Fibroblast of lung (primary cell): ENCODE data around the gene CIDEB. TPM values are rescaled to one million over a fixed set of nuclear protein-coding genes. Genes with fewer than 3 reads are reported as not detected.

Source experiments
- DNase-seq, 2 donors: peaks; one replicate each; pipeline versions ENCODE4 v3.0.0 to v3.0.0-alpha.2; 2010; ENCODE audit warnings: low read depth in 2 of 2
- H2AFZ ChIP-seq: 2 replicates; pipeline ENCODE4 v1.5.1; 2012; ENCODE audit warnings: low read length, control low read depth, inconsistent platforms
- H3K27ac ChIP-seq: 2 replicates; pipeline ENCODE4 v1.5.1; 2011; ENCODE audit warnings: low read length, control low read depth; ENCODE audit not compliant: insufficient read depth
- H3K27me3 ChIP-seq: 2 replicates; pipeline ENCODE4 v1.5.1; 2011; ENCODE audit warnings: mild to moderate bottlenecking, low read length; ENCODE audit not compliant: control insufficient read depth, insufficient read depth
- H3K36me3 ChIP-seq: 2 replicates; pipeline ENCODE4 v1.5.1; 2011; ENCODE audit warnings: low read length; ENCODE audit not compliant: control insufficient read depth, insufficient read depth
- H3K4me1 ChIP-seq: 2 replicates; pipeline ENCODE4 v1.5.1; 2011; ENCODE audit warnings: low read length; ENCODE audit not compliant: control insufficient read depth, insufficient read depth; ENCODE audit errors: extremely low read depth
- H3K4me2 ChIP-seq: 2 replicates; pipeline ENCODE4 v1.5.1; 2011; ENCODE audit warnings: low read length, control low read depth; ENCODE audit not compliant: insufficient read depth; ENCODE audit errors: extremely low read depth
- H3K4me3 ChIP-seq, 4 experiments: fragments of 200-600 bp in 1 of 4; sonication (generic) in 1 of 4; replicated peaks in 1 of 4; 2 replicates each; pipeline ENCODE4 v1.5.1; 2011 to 2016; ENCODE audit warnings: low read length in 4 of 4, low read depth in 3 of 4, mild to moderate bottlenecking in 3 of 4, control low read depth in 2 of 4, inconsistent platforms in 1 of 4, mixed read lengths in 1 of 4; ENCODE audit not compliant: insufficient read depth in 1 of 4; ENCODE audit errors: control extremely low read depth in 1 of 4
- H3K79me2 ChIP-seq: 2 replicates; pipeline ENCODE4 v1.5.1; 2012; ENCODE audit warnings: mild to moderate bottlenecking, low read length, inconsistent platforms; ENCODE audit not compliant: control insufficient read depth, insufficient read depth
- H3K9ac ChIP-seq: 2 replicates; pipeline ENCODE4 v1.5.1; 2011; ENCODE audit warnings: mild to moderate bottlenecking, low read length, control low read depth; ENCODE audit not compliant: insufficient read depth
- H3K9me3 ChIP-seq: 2 replicates; pipeline ENCODE4 v1.5.1; 2012; ENCODE audit warnings: low read depth, low read length; ENCODE audit not compliant: control insufficient read depth, insufficient read depth
- H4K20me1 ChIP-seq: 2 replicates; pipeline ENCODE4 v1.5.1; 2011; ENCODE audit warnings: low read length; ENCODE audit not compliant: control insufficient read depth, insufficient read depth; ENCODE audit errors: extremely low read depth
- EZH2 ChIP-seq: IDR thresholded peaks from 2 replicates; pipeline ENCODE4 v1.5.1; 2012; ENCODE audit warnings: low read length, control low read depth, mild to moderate bottlenecking; ENCODE audit errors: missing control alignments
- polyA plus RNA-seq, 2 donors: library from polyadenylated mRNA; depleted of rRNA in 1 of 2; stranded (reverse) in 1 of 2; unstranded in 1 of 2; fragments of >200 nt; gene quantifications; 2 replicates each; pipeline ENCODE4 v1.2.1, GENCODE V29; 2011 to 2012; ENCODE audit warnings: missing spikeins in 1 of 2
- total RNA-seq: library from RNA; depleted of rRNA; stranded (reverse); fragments of >200 nt; gene quantifications from 2 replicates; pipeline ENCODE4 v1.2.1, GENCODE V29; 2014
- TF ChIP-seq, protein P1 (sequence below), 2 donors: IDR thresholded peaks in 1 of 2; conservative IDR thresholded peaks in 1 of 2; 1 replicate in 1 of 2; 2 replicates in 1 of 2; pipeline ENCODE4 v1.5.1; 2011 to 2012; ENCODE audit warnings: low read length in 2 of 2, control low read depth in 1 of 2, inconsistent platforms in 1 of 2, low read depth in 1 of 2, mild to moderate bottlenecking in 1 of 2

The CIDEB gene
- total and polyA plus RNA-seq, 2 donors (not counting 1 experiment from before 2014, with no cell fraction given) = 0.33 to 0.42 TPM

DNA sequence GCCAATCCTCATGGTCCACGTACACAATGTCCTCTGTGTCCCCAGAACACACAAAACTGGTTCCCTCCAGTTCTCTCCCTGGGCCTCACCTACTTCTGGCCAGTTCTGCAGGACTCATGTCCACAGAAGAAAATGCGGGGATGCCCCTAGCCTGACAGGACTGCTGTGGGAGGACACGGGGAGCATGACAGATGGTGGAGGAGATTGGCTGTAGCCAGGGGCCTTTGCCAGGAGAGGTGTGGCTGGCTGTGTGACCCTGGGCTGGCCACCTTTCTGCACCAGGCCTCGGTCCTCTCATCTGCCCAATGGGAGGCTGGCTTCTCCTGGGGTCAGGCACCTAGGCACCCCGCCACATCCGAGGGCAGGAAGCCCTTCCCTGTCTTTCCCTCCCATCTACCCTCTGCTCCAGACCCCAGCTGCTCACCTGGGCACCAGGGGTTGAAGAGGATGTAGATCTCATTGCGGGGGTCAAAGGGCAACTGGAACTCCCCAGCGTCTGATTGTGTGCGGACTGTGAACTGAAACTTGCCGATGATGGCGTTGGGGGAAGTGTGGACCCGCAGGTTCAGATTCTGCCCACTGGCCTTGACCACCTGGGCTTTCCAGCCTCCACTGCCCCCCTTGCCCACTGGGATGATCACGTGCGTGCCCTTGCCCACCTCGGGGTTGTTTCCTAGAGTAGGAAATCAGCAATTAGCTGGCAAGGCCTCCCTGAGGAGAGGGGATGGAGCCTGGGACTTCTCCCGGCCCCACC, 47.6 kb downstream of the CIDEB start:
- no peaks in the 10 kb centered on the region for H4K20me1 ChIP-seq
- no peaks in the 10 kb centered on the region for H3K9me3 ChIP-seq
- no peak overlapping the region for H2AFZ ChIP-seq
- no peaks in the 10 kb centered on the region for H3K27me3 ChIP-seq
- H3K9ac ChIP-seq = no peak overlapping the region
- H3K27ac ChIP-seq = no peak overlapping the region
- no peak for DNase-seq
- no peaks in the 10 kb centered on the region for H3K36me3 ChIP-seq
- no peaks in the 10 kb centered on the region for H3K4me1 ChIP-seq
- TF ChIP-seq EZH2 = no peak
- TF ChIP-seq, protein P1, sequence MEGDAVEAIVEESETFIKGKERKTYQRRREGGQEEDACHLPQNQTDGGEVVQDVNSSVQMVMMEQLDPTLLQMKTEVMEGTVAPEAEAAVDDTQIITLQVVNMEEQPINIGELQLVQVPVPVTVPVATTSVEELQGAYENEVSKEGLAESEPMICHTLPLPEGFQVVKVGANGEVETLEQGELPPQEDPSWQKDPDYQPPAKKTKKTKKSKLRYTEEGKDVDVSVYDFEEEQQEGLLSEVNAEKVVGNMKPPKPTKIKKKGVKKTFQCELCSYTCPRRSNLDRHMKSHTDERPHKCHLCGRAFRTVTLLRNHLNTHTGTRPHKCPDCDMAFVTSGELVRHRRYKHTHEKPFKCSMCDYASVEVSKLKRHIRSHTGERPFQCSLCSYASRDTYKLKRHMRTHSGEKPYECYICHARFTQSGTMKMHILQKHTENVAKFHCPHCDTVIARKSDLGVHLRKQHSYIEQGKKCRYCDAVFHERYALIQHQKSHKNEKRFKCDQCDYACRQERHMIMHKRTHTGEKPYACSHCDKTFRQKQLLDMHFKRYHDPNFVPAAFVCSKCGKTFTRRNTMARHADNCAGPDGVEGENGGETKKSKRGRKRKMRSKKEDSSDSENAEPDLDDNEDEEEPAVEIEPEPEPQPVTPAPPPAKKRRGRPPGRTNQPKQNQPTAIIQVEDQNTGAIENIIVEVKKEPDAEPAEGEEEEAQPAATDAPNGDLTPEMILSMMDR (conservative IDR thresholded peaks at IDR 0.05 in 1 of 2, IDR thresholded peaks at IDR 0.05 in 1 of 2; ENCODE audit: low read depth in 1 of 2, low read length in 2 of 2) = no peak
- no peak overlapping the region for H3K4me2 ChIP-seq
- no peak overlapping the region for H3K4me3 ChIP-seq
- H3K79me2 ChIP-seq = no peaks in the 10 kb centered on the region

DNA sequence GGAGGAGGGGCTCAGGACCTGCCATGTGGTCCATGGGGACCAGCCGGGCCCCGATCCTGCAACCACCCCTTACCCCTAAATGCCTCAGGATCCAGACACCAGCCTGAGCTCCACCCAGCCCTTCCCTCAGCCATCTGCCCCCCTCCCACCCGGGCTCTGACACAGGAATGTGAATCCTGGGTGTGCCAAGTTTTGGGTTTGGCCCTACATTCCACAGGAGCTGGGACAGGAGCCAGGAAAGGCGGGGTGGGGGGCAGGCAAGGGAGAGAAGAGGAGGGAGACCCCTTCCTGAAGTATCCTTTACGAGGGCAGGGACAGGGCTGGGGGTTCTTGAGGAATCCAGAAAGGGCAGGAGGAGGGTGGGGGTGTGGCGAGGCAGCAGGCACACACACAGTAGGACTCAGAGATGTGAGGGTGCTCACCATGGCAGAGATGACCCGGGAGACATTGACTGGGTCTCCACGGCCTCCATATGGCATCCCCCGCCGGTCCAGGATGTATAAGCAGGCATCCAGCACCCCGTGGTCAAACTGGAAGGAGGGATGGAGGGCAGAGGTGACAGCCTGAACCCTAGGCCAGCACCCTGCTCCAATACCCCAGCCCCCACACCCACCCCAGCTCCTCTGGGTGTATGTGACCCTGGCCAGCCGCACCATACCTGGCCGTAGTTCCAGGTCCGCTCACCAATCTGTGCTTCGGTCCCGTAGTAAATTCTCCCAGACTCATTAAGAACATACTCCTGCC, 48.3 kb downstream of the CIDEB start:
- Histone ChIP-seq H3K9ac (no peak overlapping the region), H3K4me1 (no peaks in the 10 kb centered on the region), H3K79me2 (no peaks in the 10 kb centered on the region), H3K9me3 (no peaks in the 10 kb centered on the region), H3K4me2 (no peak overlapping the region), H4K20me1 (no peaks in the 10 kb centered on the region), H3K27ac (no peak overlapping the region), H3K27me3 (no peaks in the 10 kb centered on the region), H3K36me3 (no peaks in the 10 kb centered on the region), H2AFZ (no peak overlapping the region), H3K4me3 (no peak overlapping the region)
- TF ChIP-seq, protein P1 (conservative IDR thresholded peaks at IDR 0.05 in 1 of 2, IDR thresholded peaks at IDR 0.05 in 1 of 2; ENCODE audit: low read depth in 1 of 2, low read length in 2 of 2) = no peak
- no peak for TF ChIP-seq EZH2
- DNase-seq = peak; percentile 11 to 68

DNA sequence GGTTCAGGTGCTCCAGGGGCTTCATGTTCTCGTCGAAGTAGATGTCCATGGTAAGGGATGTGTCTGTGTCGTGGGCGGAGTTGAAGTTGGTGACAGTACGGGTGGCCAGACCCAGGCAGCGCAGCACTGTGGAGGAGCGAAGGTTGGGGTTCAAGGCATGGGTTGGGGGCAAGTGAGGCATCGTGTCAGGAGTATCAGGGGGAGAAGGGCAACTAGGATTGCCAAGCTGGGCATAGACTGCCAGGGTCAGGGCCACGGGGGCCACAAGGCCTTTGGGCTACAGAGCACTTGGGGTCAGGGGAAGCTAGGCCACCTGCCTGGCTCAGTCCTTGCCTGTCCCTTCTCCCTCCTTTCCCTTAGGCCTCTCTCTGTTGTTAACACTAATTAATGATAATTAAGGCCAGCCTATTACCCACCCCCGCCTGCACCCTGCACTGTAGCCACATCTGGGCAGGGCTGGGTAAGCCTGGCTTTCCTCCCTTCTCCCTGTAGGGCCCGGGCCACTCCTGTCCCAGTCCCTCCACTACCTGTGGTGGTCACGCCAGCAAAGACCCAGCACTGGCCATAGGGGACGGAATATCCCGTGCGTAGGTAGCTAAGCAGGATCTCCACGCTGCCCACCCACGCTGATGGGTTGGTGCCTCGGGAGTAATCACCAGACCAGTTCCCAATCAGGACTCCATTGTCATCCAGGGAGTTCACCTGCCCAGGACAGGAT, 49.1 kb downstream of the CIDEB start:
- H3K27me3 ChIP-seq = no peaks in the 10 kb centered on the region
- no peaks in the 10 kb centered on the region for H3K36me3 ChIP-seq
- no peak overlapping the region for H3K4me2 ChIP-seq
- no peaks in the 10 kb centered on the region for H3K4me1 ChIP-seq
- H4K20me1 ChIP-seq = no peaks in the 10 kb centered on the region
- no peaks in the 10 kb centered on the region for H3K9me3 ChIP-seq
- no peaks in the 10 kb centered on the region for H3K79me2 ChIP-seq
- H2AFZ ChIP-seq = no peak overlapping the region
- H3K9ac ChIP-seq = no peak overlapping the region
- DNase-seq = no peak
- H3K27ac ChIP-seq = no peak overlapping the region
- H3K4me3 ChIP-seq = no peak overlapping the region
- TF ChIP-seq, protein P1 (conservative IDR thresholded peaks at IDR 0.05 in 1 of 2, IDR thresholded peaks at IDR 0.05 in 1 of 2; ENCODE audit: low read depth in 1 of 2, low read length in 2 of 2) = no peak
- TF ChIP-seq EZH2 = no peak
